GM21786 (cell line): ENCODE data around the gene MT1F.
"Not testable (repeated sequence)": the region's sequence is repeated elsewhere in the genome, so short reads cannot be mapped to it uniquely, and the experiment has no call there.

ENCODE experiments used
- ATAC-seq: cut with Tn5 transposase; IDR thresholded peaks from one replicate; pipeline ENCODE4 v1.9.1; 2021; ENCODE audit not compliant: unreplicated experiment

MT1F gene

DNA sequence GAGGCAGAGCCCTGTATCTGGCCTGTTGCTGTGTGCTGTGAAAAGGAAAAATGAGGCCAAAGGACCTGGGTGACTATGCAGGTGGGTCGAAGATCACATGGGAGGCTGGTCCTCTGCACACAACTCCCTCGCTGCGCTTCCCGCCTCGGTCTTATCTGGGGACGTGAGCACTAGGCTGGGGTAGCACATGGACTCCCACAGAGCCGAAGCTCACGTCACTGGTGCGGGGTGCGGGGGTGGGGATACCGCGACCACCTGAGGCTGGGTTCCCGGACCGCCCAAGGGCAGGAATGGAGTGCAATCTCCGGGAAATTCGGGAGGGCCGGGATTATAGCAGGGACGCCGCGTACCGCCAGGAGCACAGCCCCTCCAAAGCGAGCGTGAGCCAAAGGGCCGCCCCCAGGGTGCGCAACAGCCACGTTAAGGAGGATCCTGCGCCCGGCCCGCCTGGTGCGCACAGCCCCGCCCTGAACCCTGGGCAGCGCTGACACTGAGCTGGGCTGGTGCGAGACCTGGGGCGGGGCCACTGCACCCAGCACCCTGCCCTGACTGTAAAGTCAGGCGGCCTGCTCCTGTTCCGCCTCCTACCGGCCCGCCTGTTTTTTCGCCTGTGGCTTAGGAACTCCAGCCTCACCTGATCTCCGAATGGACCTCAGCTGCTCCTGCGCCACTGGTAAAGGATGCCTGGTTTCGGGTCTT, 14.5 kb upstream of the MT1F start:
- ATAC-seq: peak; percentile 76

DNA sequence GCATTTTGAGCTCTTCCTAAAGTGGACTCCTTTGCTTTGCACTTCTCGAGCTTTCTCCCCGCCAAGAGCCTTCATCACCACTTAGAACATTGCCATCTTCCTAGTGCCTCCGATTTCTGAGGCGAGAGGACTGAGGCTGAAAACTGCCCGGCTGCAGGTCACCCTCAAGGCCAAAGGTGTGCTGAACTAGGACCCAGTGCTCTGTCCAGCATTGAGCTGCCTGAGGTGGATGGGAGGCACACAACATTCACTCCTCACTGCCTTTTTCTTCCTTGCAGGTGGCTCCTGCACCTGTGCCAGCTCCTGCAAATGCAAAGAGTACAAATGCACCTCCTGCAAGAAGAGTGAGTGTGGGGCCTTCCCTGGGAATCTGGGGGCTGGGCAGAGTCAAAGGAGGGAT, 13.9 kb upstream of the MT1F start:
- no peak for ATAC-seq

DNA sequence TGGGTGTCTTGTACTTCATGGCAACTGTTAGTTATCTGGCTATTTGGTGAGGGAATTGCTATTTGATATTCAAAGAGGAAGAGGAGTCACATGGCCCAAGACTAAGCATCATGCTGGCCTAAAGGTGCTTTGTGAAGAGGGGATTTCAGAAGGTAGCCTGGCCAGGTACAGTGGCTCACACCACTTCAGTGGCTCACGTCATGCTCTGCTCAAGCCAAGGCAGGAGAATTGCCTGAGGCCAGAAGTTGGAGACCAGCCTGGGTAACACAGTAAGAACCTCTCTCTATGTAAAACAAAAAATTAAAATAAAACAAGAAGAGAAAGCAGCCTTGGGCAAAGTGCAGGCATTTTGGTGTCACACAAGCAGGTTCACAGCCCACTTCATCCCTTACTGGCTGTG, 12.4 kb upstream of the MT1F start:
- ATAC-seq: no peak

DNA sequence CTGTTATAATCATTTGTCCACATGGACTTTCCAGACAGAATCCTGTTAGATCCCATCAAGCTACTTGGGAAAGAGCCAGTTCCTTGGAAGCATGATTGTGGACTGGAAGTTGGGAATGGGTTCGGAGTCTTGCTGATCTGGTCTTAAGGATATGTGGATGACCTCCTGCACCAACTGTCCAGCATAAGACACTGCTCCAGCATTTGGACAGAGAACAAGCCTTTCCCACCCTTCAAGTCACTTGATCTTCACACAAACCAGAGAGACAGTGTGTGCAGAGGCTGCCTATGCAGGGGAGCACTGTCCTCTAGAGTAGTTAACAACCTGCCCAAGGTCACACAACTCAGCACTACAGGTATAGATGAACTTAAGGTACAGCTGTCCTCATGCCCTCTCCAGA, 11.9 kb upstream of the MT1F start:
- no peak for ATAC-seq

DNA sequence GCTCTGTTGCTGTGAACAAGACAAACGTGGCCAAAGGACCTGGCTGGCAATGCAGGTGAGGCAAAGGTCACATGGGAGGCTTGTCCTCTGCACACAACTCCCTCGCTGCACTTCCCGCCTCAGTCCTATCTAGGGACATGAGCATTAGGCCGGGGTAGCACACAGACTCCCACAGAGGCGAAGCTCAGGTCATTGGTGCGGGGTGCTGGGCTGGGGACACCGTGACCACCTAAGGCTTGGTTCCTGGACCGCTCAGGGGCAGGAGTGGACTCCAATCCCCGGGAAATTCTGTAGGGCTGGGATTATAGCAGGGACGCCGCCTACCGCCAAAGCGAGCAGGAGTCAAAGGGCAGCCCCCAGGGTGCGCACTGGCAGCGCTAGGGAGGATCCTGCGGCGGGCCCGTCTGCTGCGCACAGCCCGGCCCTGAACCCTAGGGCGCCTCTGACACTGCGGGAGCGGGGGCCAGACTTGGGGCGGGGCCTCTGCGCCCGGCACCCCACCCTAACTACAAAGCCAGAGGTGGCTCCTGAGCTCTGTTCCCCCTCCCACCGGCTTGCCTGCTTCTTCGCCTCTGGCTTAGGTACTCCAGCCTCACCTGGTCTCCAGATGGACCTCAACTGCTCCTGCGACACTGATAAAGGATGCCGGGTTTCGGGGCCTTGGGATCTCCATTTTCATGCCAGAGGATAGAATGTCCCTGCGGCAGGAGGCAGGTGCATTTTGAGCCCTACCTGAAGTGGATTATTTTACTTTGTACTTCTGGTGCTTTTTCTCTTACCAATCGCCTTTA, 9.9 kb upstream of the MT1F start:
- no peak for ATAC-seq

DNA sequence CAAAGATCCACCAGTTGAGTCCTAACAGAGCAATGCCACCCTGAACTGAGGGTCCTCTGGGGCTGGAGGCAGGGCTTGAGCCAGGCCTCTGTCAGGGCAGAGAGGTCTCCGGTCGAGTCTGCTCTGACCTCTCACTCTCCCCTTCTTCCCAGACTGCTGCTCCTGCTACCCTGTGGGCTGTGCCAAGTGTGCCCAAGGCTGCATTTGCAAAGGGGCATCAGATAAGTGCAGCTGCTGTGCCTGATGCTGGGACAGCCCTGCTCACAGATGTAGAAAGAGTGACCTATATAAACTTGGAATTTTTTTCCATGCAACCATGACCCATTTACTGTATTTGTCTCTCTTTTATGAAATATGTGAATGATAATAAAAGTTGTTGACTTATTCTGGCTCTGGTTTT, 8.5 kb upstream of the MT1F start:
- no peak for ATAC-seq

DNA sequence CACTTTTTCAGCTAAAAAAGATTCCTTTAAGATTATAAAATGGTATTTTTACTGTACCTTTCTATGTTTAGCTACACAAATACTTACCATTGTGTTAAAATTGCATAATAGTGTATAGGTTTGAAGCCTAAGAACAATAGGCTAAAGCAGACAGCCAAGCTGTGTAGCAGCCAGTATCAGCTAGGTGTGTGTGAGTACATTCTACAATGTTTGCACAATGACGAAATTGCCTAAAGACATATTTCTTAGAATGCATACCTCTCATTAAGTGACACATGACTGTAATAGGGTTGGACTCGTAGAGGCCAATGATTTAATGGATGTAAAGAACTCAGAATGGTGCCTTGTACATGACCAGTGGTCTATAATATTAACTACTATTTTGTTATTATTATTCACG, 7.9 kb upstream of the MT1F start:
- ATAC-seq: no peak

DNA sequence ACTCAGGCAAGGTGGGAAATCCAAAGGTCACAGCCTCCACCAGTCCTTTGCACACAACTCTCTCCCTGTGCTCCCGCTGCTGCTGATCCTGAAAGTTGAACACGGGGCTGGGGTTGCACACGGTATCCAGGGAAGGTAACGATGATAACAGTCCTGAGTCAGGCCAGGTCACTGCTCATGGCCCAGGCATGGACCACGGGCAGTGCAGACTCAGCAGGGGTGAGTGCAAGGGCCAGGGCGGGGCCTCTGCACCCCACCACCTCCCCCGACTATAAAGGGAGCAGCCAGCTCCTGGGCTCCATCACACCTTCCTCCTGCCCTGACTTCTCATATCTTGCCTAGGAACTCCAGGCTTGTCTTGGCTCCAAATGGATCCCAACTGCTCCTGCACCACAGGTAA, 6.2 kb upstream of the MT1F start, which contains the start of gene MT1B:
Gene MT1B, plus strand, starts transcription at position 301 of the 400 bp plus-strand sequence. Its CDS starts 68 bp downstream, at position 369.
- no peak for ATAC-seq

DNA sequence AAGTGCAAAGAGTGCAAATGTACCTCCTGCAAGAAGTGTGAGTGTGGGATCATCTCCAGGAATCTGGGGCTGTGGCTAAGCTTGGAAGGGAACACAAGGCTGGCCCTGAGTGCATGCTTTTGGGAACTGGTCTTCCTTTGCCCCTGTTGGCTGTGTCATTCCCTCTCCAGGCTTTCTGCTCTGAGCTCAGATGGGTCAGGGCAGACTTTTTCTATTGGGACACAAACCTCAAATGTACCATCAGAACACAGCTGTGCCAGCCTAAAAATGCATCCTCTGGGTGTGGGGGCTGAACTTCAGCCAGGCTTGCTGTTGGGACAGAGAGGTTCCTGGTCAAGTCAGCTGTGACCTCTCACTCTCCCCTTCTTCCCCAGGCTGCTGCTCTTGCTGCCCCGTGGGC, 5.2 kb upstream of the MT1F start:
- ATAC-seq: no peak

DNA sequence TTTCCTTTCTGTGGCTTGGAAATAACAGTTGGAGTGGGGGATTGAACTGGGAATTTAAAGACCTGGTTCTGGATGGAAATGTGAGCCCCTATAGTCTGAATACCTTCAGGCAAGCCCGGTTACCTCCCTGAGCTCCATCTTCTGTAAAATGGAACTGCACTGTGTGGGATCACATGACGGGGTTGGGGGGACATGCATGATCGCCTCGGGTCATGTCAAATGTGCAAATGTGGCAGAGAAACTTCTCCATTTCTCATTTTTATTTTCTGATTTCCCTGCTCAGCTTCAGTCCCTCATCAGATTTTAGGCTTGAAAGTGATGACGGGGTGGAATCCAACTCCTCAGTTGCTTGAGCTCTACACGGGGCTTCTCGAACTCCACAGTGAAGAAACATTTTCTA, 4.5 kb upstream of the MT1F start:
- no peak for ATAC-seq

DNA sequence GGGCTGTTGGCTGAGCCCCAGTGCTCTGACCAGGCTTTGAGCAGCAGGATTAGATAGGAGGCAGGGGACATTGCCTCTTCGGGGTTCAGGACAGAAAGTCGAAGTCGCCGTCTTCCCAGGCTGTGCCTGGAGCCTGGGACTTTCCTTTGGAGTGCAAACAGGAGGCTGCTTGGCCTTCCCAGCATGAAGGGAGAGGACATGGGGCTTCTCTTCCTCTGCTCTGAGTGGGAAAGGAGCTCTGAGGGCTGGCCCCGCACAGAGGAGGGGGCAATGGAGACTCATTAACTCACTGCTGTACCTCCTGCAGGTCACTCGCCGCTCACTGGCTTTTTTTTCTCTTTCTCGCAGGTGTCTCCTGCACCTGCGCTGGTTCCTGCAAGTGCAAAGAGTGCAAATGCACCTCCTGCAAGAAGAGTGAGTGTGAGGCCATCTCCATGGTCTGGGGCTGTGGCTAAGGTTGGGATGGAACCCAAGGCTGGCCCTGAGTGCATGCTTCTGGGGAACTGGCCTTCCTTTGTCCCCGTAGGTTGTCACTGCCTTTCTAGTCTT, 642 bp downstream of the MT1F start:
- no peak for ATAC-seq

DNA sequence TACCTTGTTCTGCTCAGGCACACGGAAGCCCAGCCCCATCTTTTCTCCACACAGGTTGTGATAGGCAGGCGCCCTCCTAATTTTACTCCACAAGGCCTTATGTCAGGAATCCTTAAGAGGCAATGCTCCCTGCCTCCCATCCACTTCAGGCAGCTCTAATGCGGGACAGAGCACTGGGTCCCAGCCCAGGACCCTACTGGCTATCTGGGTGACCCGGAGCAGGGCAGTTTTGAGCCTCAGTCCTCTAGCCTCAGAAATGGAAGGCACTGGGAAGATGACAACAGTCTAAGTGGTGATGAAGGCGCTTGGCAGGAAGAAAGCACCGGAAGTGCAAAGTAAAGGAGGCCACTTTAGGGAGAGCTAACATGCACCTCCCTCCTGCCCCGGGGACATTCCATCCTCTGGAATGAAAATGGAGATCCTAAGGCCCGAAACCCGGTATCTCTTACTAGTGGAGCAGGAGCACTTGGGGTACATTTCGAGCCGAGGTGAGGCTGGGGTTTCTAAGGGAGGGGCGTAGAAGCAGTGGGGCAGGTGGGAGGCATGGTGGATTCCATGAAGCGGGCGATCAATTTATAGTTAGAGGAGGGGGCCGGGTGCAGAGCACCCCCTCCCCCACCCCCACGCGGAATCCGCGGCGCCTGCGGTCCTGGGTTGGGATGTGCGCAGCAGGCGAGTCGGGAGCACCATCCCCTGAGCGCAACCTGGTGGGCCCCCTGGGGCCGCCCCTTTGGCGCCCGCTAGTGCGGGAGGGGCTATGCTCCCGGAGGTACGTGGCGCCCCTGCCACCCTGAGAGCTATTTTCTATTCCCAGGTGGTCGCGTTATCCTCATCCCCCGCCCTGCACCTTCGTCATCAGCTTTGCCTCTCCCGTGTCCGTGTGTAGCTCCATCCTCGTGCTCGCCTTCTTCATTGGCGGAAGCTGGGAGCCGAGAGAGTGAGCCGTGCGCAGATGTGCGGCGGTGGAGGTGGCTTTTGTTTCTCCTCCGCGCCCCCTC, 4.9 kb downstream of the MT1F start:
- ATAC-seq: no peak

DNA sequence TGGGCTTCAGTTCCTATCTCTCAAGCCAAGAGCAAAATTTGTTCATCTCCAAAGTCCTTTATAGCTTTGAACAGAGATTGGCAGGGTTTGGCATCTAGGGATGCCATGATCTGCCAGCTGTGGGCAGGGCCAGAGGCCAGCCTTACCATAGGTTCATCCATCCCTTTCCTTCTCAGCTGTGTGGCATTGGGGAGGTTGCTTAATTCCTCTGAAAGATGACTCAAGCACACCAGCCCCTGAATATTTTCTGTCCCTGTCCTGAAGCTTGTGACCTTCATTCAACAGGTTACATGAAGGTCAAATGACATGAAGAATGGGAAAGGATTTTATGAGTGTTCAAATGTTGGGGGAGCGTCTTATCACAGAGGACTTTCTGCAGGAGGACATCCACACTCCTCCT, 6.7 kb downstream of the MT1F start:
- no peak for ATAC-seq

DNA sequence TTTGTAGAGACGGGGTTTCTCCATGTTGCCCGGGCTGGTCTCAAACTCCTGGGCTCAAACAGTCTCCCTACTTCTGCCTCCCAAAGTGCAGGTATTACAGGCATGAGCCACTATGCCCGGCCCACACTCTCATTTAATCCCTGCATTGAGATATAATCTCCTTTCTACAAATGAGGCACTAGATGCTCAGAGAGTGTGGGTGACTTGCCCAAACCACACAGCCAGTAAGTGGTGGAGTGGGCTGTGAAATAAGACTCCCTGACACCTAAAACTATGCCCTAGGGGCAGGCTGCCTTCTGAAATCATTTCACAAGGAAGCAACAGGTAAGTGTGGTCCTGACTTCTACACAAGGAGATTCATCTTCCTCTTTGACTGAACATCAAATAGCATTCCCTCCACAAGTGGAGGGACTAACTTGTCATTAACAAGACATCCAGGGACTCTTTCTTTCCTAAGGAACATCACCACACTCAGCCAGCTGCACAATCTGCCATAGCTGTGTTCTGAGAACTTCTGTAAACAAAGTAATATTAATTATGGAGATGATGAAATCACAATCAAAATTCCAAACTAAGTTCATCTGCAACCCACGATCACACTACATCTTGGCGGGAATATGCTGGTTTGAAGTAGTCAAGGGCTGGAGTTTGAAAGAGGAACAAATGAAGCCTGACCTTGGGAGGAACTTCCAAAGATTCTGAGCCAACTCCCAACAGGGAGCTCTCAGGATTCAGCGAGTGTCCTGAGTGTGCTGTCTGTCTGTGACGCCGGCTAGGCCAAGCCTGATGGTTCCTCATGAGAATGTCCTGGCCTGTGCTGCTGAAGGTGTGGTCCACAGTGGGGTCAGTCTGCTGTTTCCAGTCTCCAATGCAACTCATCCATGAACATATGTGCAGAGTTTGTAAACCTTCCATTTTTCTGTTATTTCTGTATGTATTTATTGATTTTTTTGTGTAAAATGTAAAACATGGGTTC, 7.8 kb downstream of the MT1F start:
- ATAC-seq: not testable (repeated sequence)

DNA sequence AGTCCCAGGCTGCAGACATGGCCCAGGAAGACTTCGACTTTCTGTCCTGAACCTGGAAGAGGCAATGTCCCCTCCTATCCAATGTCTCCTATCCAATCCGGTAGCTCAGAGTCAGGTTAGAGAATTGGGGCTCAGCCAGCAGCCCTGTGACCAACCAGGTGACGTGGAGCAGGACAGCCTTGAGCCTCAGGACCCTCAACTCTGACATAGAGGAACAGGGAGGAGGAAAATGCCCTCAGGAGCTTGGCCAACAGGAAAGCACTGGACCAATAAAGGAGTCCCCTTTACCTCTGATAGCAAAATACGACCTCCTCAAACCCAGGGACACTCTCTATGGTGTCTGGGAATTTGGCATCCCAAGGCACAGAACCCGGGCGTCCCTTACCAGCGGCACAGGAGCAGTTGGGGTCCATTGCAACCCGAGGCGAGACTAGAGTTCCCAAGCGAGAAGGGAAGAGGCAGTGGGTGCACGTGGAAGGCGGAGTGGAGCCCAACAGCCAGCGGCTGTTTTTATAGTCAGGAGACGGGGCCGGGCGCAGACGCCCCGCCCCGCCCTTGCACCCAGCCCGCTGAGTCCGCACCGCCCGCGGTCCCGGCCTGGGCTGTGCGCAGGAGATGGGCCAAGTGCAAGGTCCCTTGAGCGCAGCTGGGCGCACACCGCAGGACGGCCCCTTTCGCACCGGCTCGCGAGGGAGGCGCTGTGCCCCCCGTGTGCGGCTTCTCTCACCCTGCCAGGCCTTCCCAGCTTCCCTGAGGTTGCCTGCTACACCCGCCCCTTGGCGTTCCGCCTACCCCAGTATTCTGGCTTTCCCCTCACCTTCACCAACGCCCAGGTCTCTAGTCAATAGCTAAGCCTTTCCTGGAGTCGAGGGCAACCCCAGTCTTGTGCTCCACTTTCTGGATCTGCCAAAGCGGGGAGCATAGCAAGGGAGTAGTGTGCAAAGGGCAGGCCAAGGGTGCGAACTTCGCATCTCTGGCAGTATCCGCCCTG, 10.1 kb downstream of the MT1F start, which contains the start of gene MT1G:
Gene MT1G, minus strand, starts transcription at position 485 of the 991 bp plus-strand sequence. Its CDS starts 72 bp downstream, at position 413.
- no peak for ATAC-seq

DNA sequence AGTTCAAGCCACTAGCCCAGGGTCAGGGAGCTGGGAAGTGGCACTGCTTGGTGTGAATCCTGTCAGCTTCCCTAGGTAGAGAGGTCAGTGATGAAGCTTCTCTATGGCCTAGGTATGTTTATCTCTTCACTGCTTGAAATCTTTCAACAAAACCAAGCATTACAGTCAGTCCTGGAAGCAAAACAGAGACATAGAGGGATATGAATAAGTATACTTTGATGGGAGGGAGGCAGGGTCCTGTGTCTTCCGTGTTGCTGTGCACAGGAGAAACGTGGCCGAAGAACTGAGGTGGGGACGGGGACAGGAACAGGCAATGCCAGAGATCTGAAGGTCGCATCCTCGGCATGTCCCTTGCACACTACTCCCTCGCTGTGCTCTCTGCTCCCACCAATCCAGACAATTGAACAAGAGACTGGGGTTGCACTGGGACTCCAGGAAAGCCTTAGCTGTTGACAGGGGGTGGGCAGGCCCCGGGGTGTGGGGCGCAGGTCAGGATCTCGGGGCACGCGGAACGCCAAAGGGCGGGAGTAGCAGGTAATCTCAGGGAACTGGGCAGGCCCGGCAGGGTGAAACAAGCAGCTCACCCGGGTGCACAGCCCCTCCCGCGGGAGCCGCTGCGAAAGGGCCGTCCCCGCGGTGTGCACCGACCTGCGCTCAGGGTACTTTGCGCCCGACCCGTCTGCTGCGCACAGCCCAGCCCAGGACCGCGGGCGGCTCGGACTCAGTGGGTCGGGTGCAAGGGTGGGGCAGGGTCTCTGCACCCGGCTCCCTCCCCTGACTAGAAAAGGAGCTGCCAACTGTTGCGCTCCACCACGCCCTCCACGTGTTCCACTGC, 11.5 kb downstream of the MT1F start, which contains the start of gene MT1H:
Gene MT1H, plus strand, starts transcription at position 810 of the 835 bp plus-strand sequence. CDS start 71 bp downstream, outside the sequence.
- ATAC-seq: no peak

DNA sequence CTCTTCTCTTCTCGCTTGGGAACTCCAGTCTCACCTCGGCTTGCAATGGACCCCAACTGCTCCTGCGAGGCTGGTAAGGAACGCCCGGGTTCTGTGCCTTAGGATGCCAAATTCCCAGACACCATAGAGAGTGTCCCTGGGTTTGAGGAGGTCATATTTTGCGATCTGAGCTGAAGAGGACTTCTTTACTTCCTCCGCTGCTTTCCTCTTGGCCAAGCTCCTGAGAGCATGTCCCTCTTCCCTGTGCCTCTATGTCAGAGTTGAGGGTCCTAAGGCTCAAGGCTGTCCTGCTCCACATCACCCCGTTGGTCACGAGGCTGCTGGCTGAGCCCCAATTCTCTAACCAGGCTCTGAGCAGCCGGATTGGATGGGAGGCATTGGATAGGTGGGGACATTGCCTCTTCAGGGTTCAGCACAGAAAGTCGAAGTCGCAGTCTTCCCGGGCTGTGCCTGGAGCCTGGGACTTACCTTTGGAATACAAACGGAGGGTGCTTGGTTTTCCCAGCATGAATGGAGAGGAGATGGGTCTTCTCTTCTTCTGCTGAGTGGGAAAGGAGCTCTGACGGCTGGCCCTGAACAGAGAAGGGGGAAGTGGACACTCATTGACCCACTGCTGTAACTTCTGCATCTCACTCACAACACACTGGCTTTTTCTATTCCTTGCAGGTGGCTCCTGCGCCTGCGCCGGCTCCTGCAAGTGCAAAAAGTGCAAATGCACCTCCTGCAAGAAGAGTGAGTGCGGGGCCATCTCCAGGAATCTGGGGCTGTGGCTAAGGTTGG, 12.3 kb downstream of the MT1F start:
- no peak for ATAC-seq
